Liver (tissue), 3 donors: ENCODE data around the gene KLLN.

Source experiments
- CTCF ChIP-seq: fragments of 150-350 bp; IDR thresholded peaks from 2 replicates; pipeline ENCODE4 v1.5.1; 2017; ENCODE audit warnings: improper control_type of control experiment, low read depth, low read length; ENCODE audit not compliant: missing input control
- GABPA ChIP-seq, 2 donors: IDR thresholded peaks in 1 of 2; conservative IDR thresholded peaks in 1 of 2; 2 replicates each; pipeline ENCODE4 v1.6.1; 2016; ENCODE audit warnings: antibody characterized with exemption in 2 of 2, mild to moderate bottlenecking in 1 of 2, moderate library complexity in 1 of 2
- MAX ChIP-seq: IDR thresholded peaks from 2 replicates; pipeline ENCODE4 v1.6.1; 2016; ENCODE audit warnings: antibody characterized with exemption
- RAD21 ChIP-seq, 2 donors: IDR thresholded peaks; 2 replicates each; pipeline ENCODE4 v1.6.1; 2016; ENCODE audit warnings: antibody characterized with exemption in 2 of 2, mild to moderate bottlenecking in 2 of 2
- RXRA ChIP-seq, 2 donors: IDR thresholded peaks; 2 replicates each; pipeline ENCODE4 v1.6.1; 2017 to 2018; ENCODE audit warnings: antibody characterized with exemption in 2 of 2, mild to moderate bottlenecking in 1 of 2
- TAF1 ChIP-seq: conservative IDR thresholded peaks from 2 replicates; pipeline ENCODE4 v1.6.1; 2016; ENCODE audit warnings: antibody characterized with exemption, mild to moderate bottlenecking
- YY1 ChIP-seq: IDR thresholded peaks from 2 replicates; pipeline ENCODE4 v1.6.1; 2016; ENCODE audit warnings: antibody characterized with exemption, mild to moderate bottlenecking
- donor health status: healthy.
- donor health status: healthy.

GRCh38 chr10:87887146-87887545 is 23.8 kb upstream of the KLLN start:
- TF ChIP-seq CTCF (no peak), GABPA (IDR thresholded peaks at IDR 0.05 in 1 of 2, conservative IDR thresholded peaks at IDR 0.05 in 1 of 2) (no peak), TAF1 (no peak), RAD21 (IDR thresholded peaks at IDR 0.05) (no peak), RXRA (IDR thresholded peaks at IDR 0.05) (no peak), YY1 (no peak), MAX (no peak)
